Measurements from ENCODE around the gene MAP3K6.
"Not testable (repeated sequence)": the region's sequence is repeated elsewhere in the genome, so short reads cannot be mapped to it uniquely, and the experiment has no call there.

The MAP3K6 gene

DNA sequence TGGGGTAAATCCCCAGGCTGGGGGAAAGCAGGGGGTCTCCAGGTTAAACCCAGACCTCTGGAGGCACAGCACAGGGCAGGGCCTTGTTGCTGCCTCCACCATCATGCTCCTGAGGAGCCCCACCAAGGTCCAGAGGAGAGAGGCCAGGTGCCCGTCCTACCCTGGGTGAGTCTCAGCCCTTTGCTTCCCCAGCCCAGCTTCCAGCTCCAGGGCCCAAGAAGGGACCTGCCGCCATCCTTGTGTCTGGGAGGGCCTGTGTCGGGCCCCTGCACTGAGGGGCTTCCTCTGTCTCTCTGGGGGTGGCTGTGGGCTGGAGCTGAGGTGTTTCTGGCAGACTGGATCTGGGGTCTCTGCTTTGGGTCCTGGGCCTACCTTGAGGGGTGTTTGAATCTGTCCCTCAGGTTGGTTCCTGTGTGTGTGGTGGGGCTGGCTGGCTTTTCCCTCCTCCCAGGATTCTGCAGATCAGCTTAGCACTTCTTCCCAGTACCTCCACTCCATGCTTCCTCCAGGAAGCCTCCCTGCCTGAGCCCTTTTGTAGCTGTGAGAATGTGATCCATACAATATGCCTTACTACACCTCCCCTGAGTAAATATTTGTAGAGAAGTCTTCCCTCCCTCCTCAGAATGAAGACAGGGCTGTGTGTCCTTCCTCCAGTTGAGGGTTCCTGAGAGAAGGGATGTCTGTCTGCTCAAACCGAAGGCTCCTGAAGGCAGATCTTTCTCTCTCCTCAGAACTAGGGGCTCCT is 31.8 kb upstream of the MAP3K6 start:
- no peak for DNase-seq
- intact Hi-C loops (cut with DNase I): no loop called here

DNA sequence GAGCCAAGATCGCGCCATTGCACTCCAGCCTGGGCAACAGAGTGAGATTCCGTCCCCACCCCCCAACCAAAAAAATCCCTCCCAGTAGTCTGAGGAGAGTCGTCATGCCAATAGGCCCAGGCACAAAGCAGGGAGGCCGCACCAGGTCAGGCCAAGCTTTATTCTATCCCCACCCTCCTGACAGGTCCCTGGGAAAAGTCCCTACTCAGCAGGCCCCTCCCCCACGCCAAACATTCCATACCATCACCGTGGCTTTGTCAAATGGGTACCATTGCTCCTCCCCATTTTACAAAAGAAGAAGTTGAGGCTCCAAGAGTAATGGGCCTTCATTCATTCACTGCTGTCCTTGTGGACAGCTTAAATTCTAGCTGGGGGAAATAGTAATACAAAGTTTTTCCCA is 31.0 kb upstream of the MAP3K6 start:
- intact Hi-C loops (cut with DNase I): loop anchor here (2.0 kb wide), 1 partner anchor 97 kb away; no protein-coding TSS in a partner anchor
- no peak for DNase-seq

DNA sequence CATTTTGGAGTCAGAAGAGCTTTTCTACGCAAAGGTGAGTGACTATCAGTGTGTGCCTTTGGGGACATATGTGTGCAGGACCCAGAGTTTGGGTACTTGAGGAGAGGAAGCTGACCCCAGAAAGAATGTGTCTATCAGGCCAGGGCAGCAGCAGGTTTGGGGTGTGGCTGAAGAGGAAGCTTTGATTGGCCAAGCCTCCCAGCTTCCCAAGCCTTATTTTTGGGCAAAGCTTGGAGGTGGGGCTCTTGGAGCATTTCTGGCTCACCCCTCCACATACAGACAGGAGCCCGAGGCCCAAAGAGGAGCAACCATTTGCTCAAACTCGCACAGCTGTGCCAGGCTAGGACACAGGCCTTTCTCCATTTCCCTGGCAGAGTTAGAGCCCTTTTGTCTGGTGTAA is 30.3 kb upstream of the MAP3K6 start:
- no peak for DNase-seq

DNA sequence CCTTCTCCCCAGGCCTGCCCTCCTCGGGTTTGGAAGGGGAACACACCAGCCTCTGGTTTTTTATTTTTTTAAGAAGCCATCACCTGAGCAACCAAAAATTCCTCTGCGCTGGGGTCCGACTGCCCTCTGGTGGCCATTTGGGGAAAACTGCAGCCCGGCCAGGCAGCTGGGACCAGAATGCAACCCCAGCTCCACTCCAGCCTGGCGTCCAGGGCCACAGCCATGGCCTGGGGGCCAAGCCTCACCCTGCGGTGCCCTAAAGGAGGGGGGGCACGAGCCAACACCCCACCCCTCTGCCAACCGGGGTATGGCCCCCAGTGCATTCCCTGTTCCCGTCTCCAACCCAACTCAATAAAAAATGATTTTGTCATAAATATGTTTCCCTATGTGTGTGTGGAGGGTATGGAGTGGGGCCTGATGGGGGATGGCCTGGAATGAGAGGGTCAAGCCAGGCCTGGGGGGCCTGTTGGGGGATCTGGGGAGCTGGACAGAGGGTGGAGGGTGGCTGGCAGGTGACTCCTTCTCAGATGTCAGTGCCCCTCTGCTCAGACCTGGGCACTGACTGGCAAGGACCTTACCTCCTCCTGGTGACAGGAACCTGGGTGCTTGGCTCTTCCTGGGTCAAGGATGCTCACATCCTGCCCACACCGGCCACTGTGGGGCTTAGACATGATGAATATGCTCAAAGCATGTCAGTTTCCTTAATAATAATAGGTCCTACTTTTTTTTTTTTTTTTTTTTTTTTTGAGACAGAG is 28.9 kb upstream of the MAP3K6 start:
- peak; percentile 58 to 90 (median 79) for DNase-seq
- intact Hi-C loops (cut with DNase I): loop anchor here (2.0 kb wide), 1 partner anchor 95 kb away; no protein-coding TSS in a partner anchor

More for the DNA sequence above, 30.3 kb upstream of the MAP3K6 start:
- intact Hi-C loops (cut with DNase I): loop anchor here (2.0 kb wide), 1 partner anchor 96 kb away; no protein-coding TSS in a partner anchor

DNA sequence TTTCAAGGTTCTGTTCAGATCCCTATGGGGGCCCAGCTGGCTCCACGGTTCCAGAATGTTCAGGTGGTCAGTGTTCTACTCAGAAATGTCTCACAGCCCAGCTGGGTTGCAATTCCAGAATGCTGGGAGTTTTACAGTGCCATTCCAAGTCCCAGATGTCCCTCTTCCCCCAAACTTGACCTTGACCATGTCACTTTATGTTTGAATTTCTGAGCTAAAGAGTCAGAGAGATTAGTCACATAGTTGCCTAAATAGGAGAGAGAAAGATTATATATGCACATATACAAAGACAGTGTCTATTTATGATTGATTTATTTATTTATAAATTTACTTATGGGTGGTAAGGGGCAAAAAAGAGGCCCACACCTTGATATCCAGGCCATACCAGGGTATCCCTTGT is 28.2 kb upstream of the MAP3K6 start:
- intact Hi-C loops (cut with DNase I): loop anchor here (5.0 kb wide), 1 partner anchor 38 kb away; no protein-coding TSS in a partner anchor
- no peak for DNase-seq

DNA sequence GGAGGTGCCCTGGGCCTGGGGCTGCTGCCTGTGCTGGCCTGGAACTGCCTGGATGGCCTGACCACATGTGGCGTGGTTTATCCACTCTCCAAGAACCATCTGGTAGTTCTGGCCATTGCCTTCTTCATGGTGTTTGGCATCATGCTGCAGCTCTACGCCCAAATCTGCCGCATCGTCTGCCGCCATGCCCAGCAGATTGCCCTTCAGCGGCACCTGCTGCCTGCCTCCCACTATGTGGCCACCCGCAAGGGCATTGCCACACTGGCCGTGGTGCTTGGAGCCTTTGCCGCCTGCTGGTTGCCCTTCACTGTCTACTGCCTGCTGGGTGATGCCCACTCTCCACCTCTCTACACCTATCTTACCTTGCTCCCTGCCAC is 27.5 kb upstream of the MAP3K6 start:
- no peak for DNase-seq
- intact Hi-C loops (cut with DNase I): loop anchor here (5.0 kb wide), 1 partner anchor 37 kb away; no protein-coding TSS in a partner anchor

DNA sequence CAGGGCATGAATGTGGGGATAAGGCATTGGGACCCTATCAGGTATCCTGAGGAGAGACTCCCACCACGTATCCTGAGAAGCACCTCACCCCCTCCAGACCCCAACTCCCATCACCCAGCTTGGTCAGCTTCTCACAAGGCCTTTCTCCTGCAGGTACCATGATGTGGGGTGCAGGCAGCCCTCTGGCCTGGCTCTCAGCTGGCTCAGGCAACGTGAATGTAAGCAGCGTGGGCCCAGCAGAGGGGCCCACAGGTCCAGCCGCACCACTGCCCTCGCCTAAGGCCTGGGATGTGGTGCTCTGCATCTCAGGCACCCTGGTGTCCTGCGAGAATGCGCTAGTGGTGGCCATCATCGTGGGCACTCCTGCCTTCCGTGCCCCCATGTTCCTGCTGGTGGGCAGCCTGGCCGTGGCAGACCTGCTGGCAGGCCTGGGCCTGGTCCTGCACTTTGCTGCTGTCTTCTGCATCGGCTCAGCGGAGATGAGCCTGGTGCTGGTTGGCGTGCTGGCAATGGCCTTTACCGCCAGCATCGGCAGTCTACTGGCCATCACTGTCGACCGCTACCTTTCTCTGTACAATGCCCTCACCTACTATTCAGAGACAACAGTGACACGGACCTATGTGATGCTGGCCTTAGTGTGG is 27.0 kb upstream of the MAP3K6 start:
- DNase-seq: no peak
- intact Hi-C loops (cut with DNase I): loop anchor here (5.0 kb wide), 1 partner anchor 36 kb away; no protein-coding TSS in a partner anchor

DNA sequence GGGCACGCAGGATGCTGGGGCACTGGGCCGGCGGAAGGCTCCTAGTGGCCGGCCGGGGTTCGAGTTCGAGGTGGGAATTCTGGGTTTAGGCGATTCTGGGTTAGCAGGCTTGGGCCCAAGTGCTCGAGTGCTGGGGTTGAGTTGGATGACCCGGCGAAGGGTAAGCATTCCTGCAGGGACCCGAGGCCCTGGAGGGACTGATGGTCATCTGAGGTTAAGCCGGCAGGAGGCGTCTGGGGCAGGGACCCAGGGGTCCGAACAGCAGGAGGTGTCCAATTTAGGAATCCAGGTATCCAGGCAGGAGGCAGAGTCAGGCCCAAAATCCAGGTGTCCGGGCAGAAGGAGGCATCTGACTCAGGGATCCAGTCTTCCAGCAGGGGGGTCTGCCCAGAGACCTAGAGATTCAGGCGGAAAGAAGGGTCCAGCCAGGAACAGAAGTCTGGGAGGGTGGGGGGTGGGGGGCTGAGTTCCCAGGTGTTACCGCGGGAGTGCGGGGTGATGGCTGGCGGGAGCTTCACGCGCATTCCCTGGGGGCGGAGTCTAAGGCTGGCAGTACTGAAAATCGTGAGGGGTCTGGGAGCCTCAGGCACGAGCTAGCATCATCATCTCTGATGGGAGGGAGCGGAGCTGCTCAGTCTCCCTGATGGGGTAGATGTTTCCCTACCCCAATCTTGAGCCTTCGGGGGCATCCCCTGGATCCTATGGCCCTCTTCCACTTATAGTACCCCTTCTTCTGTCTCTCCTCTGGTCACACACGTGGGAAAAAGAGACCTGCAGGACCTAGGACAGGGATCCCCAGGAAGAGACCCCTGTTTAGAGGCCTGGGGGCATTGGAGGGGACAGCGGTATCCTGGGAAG is 26.2 kb upstream of the MAP3K6 start:
- intact Hi-C loops (cut with DNase I): loop anchor here (5.0 kb wide), 1 partner anchor 36 kb away; no protein-coding TSS in a partner anchor
- DNase-seq: no peak

DNA sequence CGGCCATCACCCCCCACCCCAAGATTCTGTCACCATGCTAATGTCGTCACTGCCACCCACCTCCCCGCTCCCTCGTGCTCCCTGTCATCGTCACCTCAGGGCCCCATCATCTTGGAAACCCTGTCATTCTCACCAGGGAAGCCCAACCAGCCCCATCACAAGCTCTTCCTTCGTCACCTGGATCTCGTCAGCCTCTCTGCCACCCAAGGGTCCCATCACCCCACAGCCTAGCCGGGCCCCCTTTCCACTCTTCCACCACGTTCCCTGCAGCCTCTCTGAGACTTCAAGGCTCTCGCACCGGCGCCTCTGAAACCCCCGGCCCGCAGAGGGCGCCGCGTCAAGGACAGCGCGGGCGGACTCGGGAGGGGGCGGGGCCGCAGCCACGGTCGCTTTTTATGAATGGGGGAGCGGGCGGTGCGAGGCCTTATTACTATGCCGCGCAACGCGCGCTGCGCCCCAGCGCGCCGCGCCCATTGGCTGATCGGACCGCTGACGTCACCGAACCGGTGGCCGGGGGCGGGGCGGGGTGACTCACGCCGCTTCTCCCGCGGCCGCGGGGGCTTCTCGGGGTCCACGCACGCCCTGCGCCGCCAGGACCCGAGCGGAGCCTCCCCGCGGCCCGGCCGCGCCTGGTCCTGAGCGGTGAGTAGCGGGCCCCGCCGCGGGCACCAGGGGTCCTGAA is 25.5 kb upstream of the MAP3K6 start, which contains the start of gene GPR3:
TSS of gene GPR3 (plus strand) at position 527 of the 682 bp plus-strand sequence. CDS start 1,177 bp downstream, outside the sequence.
- intact Hi-C loops (cut with DNase I): loop anchor here (5.0 kb wide), 1 partner anchor 35 kb away; no protein-coding TSS in a partner anchor
- peak; percentile 81 to 96 (median 91) for DNase-seq

DNA sequence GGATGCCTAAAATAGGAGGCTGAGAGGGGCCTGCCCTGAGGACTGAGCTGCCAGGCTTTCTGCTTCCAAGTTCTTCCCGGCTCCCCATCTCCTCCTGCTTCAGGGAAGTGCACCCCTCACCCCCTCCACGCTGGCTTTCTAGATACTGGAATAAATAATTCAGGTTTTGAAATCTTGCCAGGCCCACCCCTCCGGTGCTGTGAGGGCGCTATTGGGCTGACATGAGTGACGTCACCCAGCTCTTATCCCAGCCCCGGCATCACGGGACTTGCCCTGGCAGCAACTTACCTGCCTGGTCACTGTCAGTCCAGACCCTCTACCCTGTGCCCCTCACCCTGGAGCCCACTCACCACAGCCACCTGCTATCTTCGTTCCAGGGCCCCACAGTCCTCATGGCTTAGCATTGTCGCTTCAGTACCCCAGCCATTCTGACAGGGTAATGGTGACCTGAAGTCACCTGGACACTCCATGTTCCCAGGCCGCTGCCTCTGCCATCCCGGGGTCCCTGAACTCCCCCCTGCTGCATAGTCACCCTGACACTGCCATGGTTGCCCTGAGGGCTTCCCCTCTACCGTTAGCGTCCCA is 24.8 kb upstream of the MAP3K6 start:
- intact Hi-C loops (cut with DNase I): loop anchor here (5.0 kb wide), 1 partner anchor 34 kb away; no protein-coding TSS in a partner anchor

DNA sequence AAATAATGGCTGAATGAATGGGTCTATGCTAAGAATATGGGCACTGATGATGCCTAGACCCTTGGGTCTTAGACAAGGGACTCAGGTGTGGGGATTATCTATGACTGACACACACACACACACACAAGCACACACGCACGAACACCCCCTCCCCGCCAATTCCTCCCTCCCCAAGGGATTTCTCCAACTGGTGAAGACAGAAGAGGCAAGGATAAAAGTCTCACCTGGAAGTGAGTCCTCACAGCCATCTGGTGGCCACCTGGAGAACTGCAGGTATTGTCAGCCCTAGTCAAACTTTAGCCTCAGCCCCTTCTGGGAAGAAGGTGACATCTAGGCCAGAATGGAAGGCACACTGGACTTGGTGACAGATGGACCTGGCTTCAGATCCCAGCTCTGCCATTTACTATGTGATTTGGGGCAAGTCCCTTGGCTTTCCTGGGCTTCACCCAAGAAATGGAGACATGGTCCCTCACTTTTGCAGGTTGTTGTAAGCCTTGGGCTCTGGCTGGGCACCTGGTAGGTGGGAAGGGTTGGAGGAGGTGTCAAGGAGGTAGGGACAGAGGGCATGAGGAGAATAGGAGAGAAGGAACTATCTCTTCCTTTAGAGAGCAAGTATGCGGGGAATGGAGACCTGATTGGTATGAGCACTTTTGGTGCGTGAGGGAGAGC is 21.7 kb upstream of the MAP3K6 start:
- DNase-seq: peak in 41 of 42 donors; percentile 48 to 87 (median 75)

More for the DNA sequence above, 24.8 kb upstream of the MAP3K6 start:
- peak; percentile 41 to 91 (median 72) for DNase-seq

DNA sequence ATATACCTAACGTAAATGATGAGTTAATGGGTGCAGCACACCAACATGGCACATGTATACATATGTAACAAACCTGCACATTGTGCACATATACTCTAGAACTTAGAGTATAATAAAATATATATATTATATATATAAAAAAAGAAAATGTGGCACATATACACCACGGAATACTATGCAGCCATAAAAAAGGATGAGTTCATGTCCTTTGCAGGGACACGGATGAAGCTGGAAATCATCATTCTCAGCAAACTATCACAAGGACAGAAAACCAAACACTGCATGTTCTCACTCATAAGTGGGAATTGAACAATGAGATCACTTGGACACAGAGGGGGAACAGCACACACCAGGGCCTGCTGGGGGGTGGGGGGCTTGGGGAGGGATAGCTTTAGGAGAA is 18.0 kb upstream of the MAP3K6 start:
- DNase-seq; intact Hi-C loops (cut with DNase I): not testable (repeated sequence)

More for the DNA sequence above, 21.7 kb upstream of the MAP3K6 start:
- intact Hi-C loops (cut with DNase I): no loop called here

DNA sequence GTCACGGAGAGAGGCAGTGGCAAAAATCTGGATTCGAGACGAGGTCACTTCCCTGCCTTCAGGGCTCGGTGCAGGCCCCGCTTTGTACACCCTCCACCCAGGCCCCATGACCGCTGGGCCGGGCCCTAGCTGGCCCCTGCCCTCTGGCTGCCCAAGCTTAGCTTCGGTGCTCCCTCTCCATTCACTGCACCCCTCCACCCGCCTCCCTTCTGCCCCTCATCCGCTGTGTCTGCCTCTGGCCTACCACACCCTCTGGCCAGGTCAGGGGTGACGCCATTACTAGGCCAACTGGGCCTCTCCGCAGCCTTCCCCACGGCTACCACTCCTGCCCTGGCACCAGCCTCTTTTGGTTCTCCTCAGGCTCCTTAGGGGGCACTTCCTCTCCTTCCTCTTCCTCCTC is 16.9 kb upstream of the MAP3K6 start:
- DNase-seq: no peak
- intact Hi-C loops (cut with DNase I): no loop called here

DNA sequence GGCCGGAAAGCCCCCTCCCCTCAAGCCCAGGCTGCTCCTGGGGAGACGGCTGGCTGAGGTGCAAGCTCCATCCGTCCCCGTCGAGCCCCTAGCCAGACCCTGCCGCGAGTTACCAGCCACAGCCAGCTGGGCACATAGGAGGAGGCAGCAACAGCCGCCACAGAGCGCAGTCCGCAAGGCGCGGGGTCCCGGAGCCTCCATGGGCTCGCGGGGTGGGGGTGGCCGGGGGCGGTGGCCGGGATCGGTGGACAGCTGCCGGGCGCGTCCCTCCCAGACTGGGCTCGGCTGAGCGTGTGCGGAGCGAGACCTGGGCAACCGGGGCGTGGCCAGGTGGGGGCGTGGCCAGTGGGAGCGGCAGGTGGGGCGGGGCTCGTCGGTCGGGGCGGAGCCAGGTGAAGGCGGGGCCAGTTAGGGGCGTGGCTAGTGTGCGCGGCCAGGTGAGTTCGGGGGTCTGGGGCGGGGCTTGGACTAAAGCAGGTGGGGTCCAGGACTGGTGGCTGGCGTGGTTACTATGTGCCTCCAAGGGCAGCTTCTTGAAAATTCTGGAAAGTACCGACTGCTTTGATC is 16.4 kb upstream of the MAP3K6 start, which contains the start of gene CD164L2:
TSS of gene CD164L2 (minus strand) at position 295 of the 567 bp plus-strand sequence. CDS start at position 201, 94 bp downstream.
- intact Hi-C loops (cut with DNase I): no loop called here
- no peak for DNase-seq

DNA sequence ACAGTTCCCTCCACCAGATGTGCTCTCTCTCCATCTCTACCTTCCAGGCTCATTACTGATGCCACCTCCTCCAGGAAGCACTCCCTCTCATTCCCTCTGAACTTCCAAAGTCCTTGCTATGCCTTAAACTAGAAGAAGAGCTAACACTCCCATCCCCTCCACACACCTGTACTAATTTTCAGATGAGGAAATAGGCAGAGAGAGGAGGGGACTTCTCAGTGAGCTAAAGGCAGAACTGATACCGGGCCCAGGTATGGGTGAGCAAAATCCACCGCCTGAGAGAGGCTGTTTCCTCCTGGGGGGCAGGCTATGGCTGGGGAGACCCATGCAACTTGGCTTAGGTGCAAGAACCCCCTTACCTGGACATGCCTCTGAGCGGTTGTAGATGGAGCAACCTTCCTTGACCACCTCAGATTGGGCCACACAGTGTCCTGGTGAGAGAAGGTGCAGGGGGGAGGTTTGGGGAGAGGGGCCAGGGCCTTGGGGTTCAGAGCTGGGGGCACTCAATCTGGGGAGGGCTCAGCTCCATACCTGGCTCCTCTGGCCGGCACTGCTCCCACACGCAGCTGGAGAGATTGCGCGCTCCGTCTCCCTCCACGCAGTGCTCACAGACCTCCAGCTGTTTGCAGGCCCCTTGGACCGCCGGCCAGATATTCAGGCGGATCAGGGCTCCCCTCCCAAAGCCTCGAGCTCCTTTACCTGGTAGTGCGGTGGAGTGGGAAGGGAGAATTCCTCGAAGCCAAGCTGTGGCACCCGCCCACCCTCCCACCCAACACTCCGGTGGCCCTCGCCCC is 15.4 kb upstream of the MAP3K6 start:
- intact Hi-C loops (cut with DNase I): no loop called here
- DNase-seq: no peak

Data from head of caudate nucleus (tissue), 42 donors.